Natural killer cell (primary cell): ENCODE measurements around the gene ANAPC7. TPM values are rescaled to one million over a fixed set of nuclear protein-coding genes. Genes with fewer than 3 reads are reported as not detected.
A peak's percentile ranks its signal among the peaks of the same experiment; 100 is the strongest.

Experiments
- ATAC-seq, 3 donors: fragments of 150-1000 bp in 2 of 3; fragments of 200-7000 bp in 1 of 3; cut with Tn5 transposase; 1 replicate in 1 of 3; 2 replicates in 2 of 3; pipeline ENCODE4 v1.10.0; 2021; ENCODE audit warnings: mild to moderate bottlenecking in 2 of 3, moderate library complexity in 2 of 3
- DNase-seq, 2 donors: peaks; one replicate each; pipeline versions ENCODE4 v3.0.0 to v3.0.0-alpha.2; 2013 to 2021; ENCODE audit warnings: mixed read lengths in 1 of 2
- H3K27ac ChIP-seq: one replicate; pipeline ENCODE4 v1.5.1; 2013; ENCODE audit warnings: mild to moderate bottlenecking, low read length
- H3K27me3 ChIP-seq: one replicate; pipeline ENCODE4 v1.6.1; 2013; ENCODE audit warnings: low read length; ENCODE audit not compliant: control insufficient read depth, insufficient read depth
- H3K36me3 ChIP-seq: one replicate; pipeline ENCODE4 v1.6.1; 2013; ENCODE audit warnings: low read length; ENCODE audit not compliant: control insufficient read depth, insufficient read depth
- H3K4me1 ChIP-seq: one replicate; pipeline ENCODE4 v1.6.1; 2013; ENCODE audit warnings: low read length; ENCODE audit not compliant: control insufficient read depth, insufficient read depth
- H3K4me3 ChIP-seq: one replicate; pipeline ENCODE4 v1.5.1; 2013; ENCODE audit warnings: low read length
- H3K9me3 ChIP-seq: one replicate; pipeline ENCODE4 v1.6.1; 2013; ENCODE audit warnings: low read length; ENCODE audit not compliant: control insufficient read depth, insufficient read depth
- H3K27ac Mint-ChIP-seq, 2 donors: one replicate each; pipeline ENCODE4 v1.8.0; 2022; ENCODE audit warnings: mild to moderate bottlenecking in 2 of 2, mixed read lengths in 2 of 2, moderate library complexity in 1 of 2
- H3K27me3 Mint-ChIP-seq, 2 donors: one replicate each; pipeline ENCODE4 v1.8.0; 2022; ENCODE audit warnings: low read depth in 2 of 2, mixed read lengths in 2 of 2
- H3K36me3 Mint-ChIP-seq: one replicate; pipeline ENCODE4 v1.8.0; 2022; ENCODE audit warnings: mixed read lengths
- H3K4me1 Mint-ChIP-seq, 2 donors: one replicate each; pipeline ENCODE4 v1.8.0; 2022; ENCODE audit warnings: mixed read lengths in 2 of 2
- H3K4me3 Mint-ChIP-seq: one replicate; pipeline ENCODE4 v1.8.0; 2022; ENCODE audit warnings: mild to moderate bottlenecking, moderate library complexity, mixed read lengths
- H3K9me3 Mint-ChIP-seq, 2 donors: one replicate each; pipeline ENCODE4 v1.8.0; 2022; ENCODE audit warnings: mixed read lengths in 2 of 2
- WGBS: methylation state at CpG from one replicate; pipeline ENCODE4 v1.1.7; 2013; ENCODE audit warnings: missing lambda C conversion rate; ENCODE audit not compliant: insufficient coverage; 5-methylcytosine and 5-hydroxymethylcytosine counted together
- intact Hi-C: fragments of 100-400 bp; cut with micrococcal nuclease; formaldehyde crosslinking; loops from one replicate; pipeline ENCODE4 v1.14.2; 2022
- total RNA-seq, 4 donors: library from RNA; stranded (reverse); fragments of 120-200 nt in 1 of 4; gene quantifications; one replicate each; pipeline versions ENCODE4 v1.2.3 to v1.2.4, GENCODE V29; 2013 to 2022
- TF ChIP-seq, protein P1 (sequence below): fragments of 200-600 bp; IDR thresholded peaks from one replicate; pipeline ENCODE4 v1.8.0; 2022; ENCODE audit warnings: antibody characterized with exemption

Gene ANAPC7
- total RNA-seq, 3 donors from 2014 or later (not counting 1 experiment from before 2014, with no cell fraction given): 46.5 to 77.0 (median 50.4) TPM

DNA sequence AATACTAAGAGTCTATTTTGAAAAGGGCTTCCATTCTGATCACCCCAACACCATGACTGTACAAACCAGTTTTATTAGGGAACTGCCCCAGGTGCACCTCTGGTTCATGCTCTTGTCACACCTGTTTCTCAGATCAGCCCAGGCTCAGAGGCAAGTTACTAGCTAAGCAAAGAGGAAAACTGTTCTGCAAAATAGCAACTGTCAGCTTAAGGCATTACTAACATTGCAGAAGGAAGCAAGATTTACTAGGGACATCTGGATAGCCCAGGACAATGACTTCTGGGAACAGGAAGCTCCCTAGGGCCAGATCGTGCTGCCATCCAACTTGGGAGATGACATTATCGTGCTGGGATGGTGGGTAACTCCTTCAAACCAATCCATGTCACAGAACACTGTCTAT is 30.1 kb downstream of the ANAPC7 start:
- H3K27ac ChIP-seq: no peak overlapping the region
- no peak overlapping the region for H3K27ac Mint-ChIP-seq
- peaks cover 14% of the 10 kb centered on the region for H3K4me1 ChIP-seq
- TF ChIP-seq, protein P1, sequence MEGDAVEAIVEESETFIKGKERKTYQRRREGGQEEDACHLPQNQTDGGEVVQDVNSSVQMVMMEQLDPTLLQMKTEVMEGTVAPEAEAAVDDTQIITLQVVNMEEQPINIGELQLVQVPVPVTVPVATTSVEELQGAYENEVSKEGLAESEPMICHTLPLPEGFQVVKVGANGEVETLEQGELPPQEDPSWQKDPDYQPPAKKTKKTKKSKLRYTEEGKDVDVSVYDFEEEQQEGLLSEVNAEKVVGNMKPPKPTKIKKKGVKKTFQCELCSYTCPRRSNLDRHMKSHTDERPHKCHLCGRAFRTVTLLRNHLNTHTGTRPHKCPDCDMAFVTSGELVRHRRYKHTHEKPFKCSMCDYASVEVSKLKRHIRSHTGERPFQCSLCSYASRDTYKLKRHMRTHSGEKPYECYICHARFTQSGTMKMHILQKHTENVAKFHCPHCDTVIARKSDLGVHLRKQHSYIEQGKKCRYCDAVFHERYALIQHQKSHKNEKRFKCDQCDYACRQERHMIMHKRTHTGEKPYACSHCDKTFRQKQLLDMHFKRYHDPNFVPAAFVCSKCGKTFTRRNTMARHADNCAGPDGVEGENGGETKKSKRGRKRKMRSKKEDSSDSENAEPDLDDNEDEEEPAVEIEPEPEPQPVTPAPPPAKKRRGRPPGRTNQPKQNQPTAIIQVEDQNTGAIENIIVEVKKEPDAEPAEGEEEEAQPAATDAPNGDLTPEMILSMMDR: no peak
- H3K4me1 Mint-ChIP-seq: no peaks in the 10 kb centered on the region
- no peaks in the 10 kb centered on the region for H3K27me3 Mint-ChIP-seq
- no peaks in the 10 kb centered on the region for H3K9me3 Mint-ChIP-seq
- H3K4me3 ChIP-seq: no peak overlapping the region
- H3K4me3 Mint-ChIP-seq: no peak overlapping the region
- 100% methylated on average over 2 of the region's 2 CpGs for WGBS
- H3K27me3 ChIP-seq: no peaks in the 10 kb centered on the region
- intact Hi-C loops: no loop called here
- H3K9me3 ChIP-seq: no peaks in the 10 kb centered on the region
- DNase-seq (no peak), ATAC-seq (no peak)
- H3K36me3 ChIP-seq: peaks cover 56% of the 10 kb centered on the region
- H3K36me3 Mint-ChIP-seq: no peaks in the 10 kb centered on the region

DNA sequence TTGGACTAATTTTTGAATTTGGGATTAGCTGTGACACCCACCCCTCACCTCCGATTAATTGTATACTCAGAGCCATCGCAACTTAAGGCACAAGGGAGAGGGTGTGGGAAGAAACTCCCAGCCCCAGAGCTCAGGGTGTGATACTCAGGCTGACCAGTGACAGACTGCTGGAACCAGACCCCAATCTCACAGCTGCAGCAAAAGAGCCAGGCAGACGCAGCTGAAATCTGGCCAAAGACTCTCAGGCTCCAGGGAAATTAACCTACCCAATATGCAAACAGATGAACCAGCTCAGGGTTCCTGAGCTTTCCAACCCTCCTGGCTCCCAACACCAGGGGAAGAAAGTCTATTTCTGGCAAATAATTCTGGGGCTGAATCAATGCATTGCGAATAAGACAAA is 30.5 kb downstream of the ANAPC7 start:
- no peaks in the 10 kb centered on the region for H3K27me3 ChIP-seq
- peak overlapping the region in 1 of 2 donors; percentile 33 for H3K27ac Mint-ChIP-seq
- ATAC-seq (no peak), DNase-seq (no peak)
- 100% methylated on average over 3 of the region's 4 CpGs for WGBS
- H3K4me3 ChIP-seq: no peak overlapping the region
- H3K36me3 Mint-ChIP-seq: no peaks in the 10 kb centered on the region
- H3K27ac ChIP-seq: no peak overlapping the region
- peaks cover 14% of the 10 kb centered on the region for H3K4me1 ChIP-seq
- H3K9me3 ChIP-seq: no peaks in the 10 kb centered on the region
- peaks cover 53% of the 10 kb centered on the region for H3K36me3 ChIP-seq
- no peaks in the 10 kb centered on the region for H3K9me3 Mint-ChIP-seq
- TF ChIP-seq, protein P1: no peak
- no peak overlapping the region for H3K4me3 Mint-ChIP-seq
- intact Hi-C loops: no loop called here
- no peaks in the 10 kb centered on the region for H3K4me1 Mint-ChIP-seq
- no peaks in the 10 kb centered on the region for H3K27me3 Mint-ChIP-seq

GRCh38 chr12:110372056-110372425 is 31.5 kb downstream of the ANAPC7 start:
- H3K9me3 Mint-ChIP-seq: no peaks in the 10 kb centered on the region
- intact Hi-C loops: no loop called here

More at GRCh38 chr12:110372056-110372425, 31.5 kb downstream of the ANAPC7 start:
- H3K27ac ChIP-seq: no peak overlapping the region
- no peak overlapping the region for H3K4me3 ChIP-seq
- TF ChIP-seq, protein P1: no peak
- H3K27ac Mint-ChIP-seq: peak overlapping the region in 1 of 2 donors; percentile 18
- H3K36me3 Mint-ChIP-seq: no peaks in the 10 kb centered on the region
- no peak for DNase-seq
- no peak for ATAC-seq
- H3K36me3 ChIP-seq: peaks cover 44% of the 10 kb centered on the region
- no peaks in the 10 kb centered on the region for H3K27me3 Mint-ChIP-seq
- no peak overlapping the region for H3K4me3 Mint-ChIP-seq
- no peaks in the 10 kb centered on the region for H3K4me1 Mint-ChIP-seq
- no peaks in the 10 kb centered on the region for H3K27me3 ChIP-seq
- peaks cover 14% of the 10 kb centered on the region for H3K4me1 ChIP-seq
- H3K9me3 ChIP-seq: no peaks in the 10 kb centered on the region
- 69% methylated on average over 7 of the region's 7 CpGs for WGBS
